GM18909 (cell line): Measurements from ENCODE around the gene MAP2K6.

Source experiments
- ATAC-seq: cut with Tn5 transposase; IDR thresholded peaks from one replicate; pipeline ENCODE4 v1.9.1; 2021; ENCODE audit warnings: mild to moderate bottlenecking; ENCODE audit not compliant: unreplicated experiment, poor library complexity

MAP2K6 gene

GRCh38 chr17:69414408-69415274 is at the start of gene MAP2K6:
Gene MAP2K6, plus strand, starts transcription at chr17:69414697. Its CDS starts 288 bp downstream, at chr17:69414985.
- peak; percentile 97 for ATAC-seq

- peak; percentile 91 for ATAC-seq
Measured at GRCh38 chr17:69367298-69367697, 47.2 kb upstream of the MAP2K6 start.

GRCh38 chr17:69373069-69373468 is 41.4 kb upstream of the MAP2K6 start:
- no peak for ATAC-seq

- peak; percentile 59 for ATAC-seq
Measured at GRCh38 chr17:69375229-69375628, 39.3 kb upstream of the MAP2K6 start.

- no peak for ATAC-seq
Measured at GRCh38 chr17:69388822-69389442, 25.6 kb upstream of the MAP2K6 start.

GRCh38 chr17:69390795-69391501 is 23.5 kb upstream of the MAP2K6 start:
- no peak for ATAC-seq

GRCh38 chr17:69401251-69401650 is 13.2 kb upstream of the MAP2K6 start:
- no peak for ATAC-seq

GRCh38 chr17:69402052-69402451 is 12.4 kb upstream of the MAP2K6 start:
- ATAC-seq: no peak

- ATAC-seq: no peak
Measured at GRCh38 chr17:69404399-69404798, 10.1 kb upstream of the MAP2K6 start.

- no peak for ATAC-seq
Measured at GRCh38 chr17:69405096-69405495, 9.4 kb upstream of the MAP2K6 start.

GRCh38 chr17:69406941-69407340 is 7.6 kb upstream of the MAP2K6 start:
- ATAC-seq: no peak

GRCh38 chr17:69407759-69408158 is 6.7 kb upstream of the MAP2K6 start:
- ATAC-seq: no peak

- ATAC-seq: no peak
Measured at GRCh38 chr17:69410671-69411070, 3.8 kb upstream of the MAP2K6 start.

- no peak for ATAC-seq
Measured at GRCh38 chr17:69411766-69412165, 2.7 kb upstream of the MAP2K6 start.

- ATAC-seq: no peak
Measured at GRCh38 chr17:69412251-69412671, 2.2 kb upstream of the MAP2K6 start.

- no peak for ATAC-seq
Measured at GRCh38 chr17:69415431-69415830, 934 bp downstream of the MAP2K6 start.

GRCh38 chr17:69417545-69418483 is 3.3 kb downstream of the MAP2K6 start:
- ATAC-seq: no peak

GRCh38 chr17:69418535-69418934 is 4.0 kb downstream of the MAP2K6 start:
- no peak for ATAC-seq

GRCh38 chr17:69423450-69423849 is 9.0 kb downstream of the MAP2K6 start:
- ATAC-seq: no peak
